ENCODE results near the gene DUOX1. TPM values are rescaled to one million over a fixed set of nuclear protein-coding genes. Genes with fewer than 3 reads are reported as not detected.

The DUOX1 gene
- polyA plus RNA-seq, 1 donor (not counting 4 experiments of a cell fraction or from before 2014, with no cell fraction given): 16.3 TPM

- no peak for TF ChIP-seq EZH2 (IDR thresholded peaks at IDR 0.05; ENCODE audit: low read length)
- TF ChIP-seq, protein P1, sequence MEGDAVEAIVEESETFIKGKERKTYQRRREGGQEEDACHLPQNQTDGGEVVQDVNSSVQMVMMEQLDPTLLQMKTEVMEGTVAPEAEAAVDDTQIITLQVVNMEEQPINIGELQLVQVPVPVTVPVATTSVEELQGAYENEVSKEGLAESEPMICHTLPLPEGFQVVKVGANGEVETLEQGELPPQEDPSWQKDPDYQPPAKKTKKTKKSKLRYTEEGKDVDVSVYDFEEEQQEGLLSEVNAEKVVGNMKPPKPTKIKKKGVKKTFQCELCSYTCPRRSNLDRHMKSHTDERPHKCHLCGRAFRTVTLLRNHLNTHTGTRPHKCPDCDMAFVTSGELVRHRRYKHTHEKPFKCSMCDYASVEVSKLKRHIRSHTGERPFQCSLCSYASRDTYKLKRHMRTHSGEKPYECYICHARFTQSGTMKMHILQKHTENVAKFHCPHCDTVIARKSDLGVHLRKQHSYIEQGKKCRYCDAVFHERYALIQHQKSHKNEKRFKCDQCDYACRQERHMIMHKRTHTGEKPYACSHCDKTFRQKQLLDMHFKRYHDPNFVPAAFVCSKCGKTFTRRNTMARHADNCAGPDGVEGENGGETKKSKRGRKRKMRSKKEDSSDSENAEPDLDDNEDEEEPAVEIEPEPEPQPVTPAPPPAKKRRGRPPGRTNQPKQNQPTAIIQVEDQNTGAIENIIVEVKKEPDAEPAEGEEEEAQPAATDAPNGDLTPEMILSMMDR (optimal IDR thresholded peaks at IDR 0.05 in 1 of 3, IDR thresholded peaks at IDR 0.05 in 1 of 3, conservative IDR thresholded peaks at IDR 0.05 in 1 of 3; ENCODE audit: extremely low read depth in 1 of 3, insufficient read depth in 2 of 3, low read length in 3 of 3): no peak
- peak overlapping the region; percentile 47 for H3K27ac ChIP-seq (ENCODE audit: control insufficient read depth, insufficient read depth, low read length)
- H3K79me2 ChIP-seq (ENCODE audit: control insufficient read depth, insufficient read depth, low read length): no peaks in the 10 kb centered on the region
- H2AFZ ChIP-seq (ENCODE audit: control insufficient read depth, low read length): no peak overlapping the region
- H3K9ac ChIP-seq (ENCODE audit: control insufficient read depth, extremely low read depth, insufficient read depth, low read length): no peak overlapping the region
- H3K27me3 ChIP-seq (ENCODE audit: control insufficient read depth, extremely low read depth, insufficient read depth, low read length): no peaks in the 10 kb centered on the region
- no peaks in the 10 kb centered on the region for H3K9me3 ChIP-seq (ENCODE audit: control insufficient read depth, low read depth, low read length)
- peaks cover 3% of the 10 kb centered on the region for H3K9me1 ChIP-seq (ENCODE audit: control insufficient read depth, extremely low read depth, insufficient read depth, low read length)
- FAIRE-seq (peak; percentile 84), DNase-seq (ENCODE audit: low read depth, low spot score) (no peak)
- H3K4me1 ChIP-seq (ENCODE audit: control insufficient read depth, extremely low read depth, insufficient read depth, low read length): peaks cover 24% of the 10 kb centered on the region
- peaks cover 25 to 30% of the 10 kb centered on the region in 2 experiments for H3K36me3 ChIP-seq (ENCODE audit: control insufficient read depth in 2 of 2, extremely low read depth in 1 of 2, insufficient read depth in 2 of 2, low read length in 2 of 2)
- dilution Hi-C loops (cut with MboI; ENCODE audit: extremely low pct_ligation_motif_present, low sequenced_read_pairs): no loop called here
- H3K4me3 ChIP-seq (ENCODE audit: control insufficient read depth in 2 of 3, extremely low read depth in 1 of 3, insufficient read depth in 2 of 3, low read depth in 1 of 3, low read length in 3 of 3): no peak overlapping the region
- H4K20me1 ChIP-seq (ENCODE audit: control insufficient read depth, extremely low read depth, insufficient read depth, low read length): no peaks in the 10 kb centered on the region
- H3K4me2 ChIP-seq (ENCODE audit: control insufficient read depth, extremely low read depth, insufficient read depth, low read depth, low read length): peak overlapping the region; percentile 62
These were observed 18.6 kb downstream of the DUOX1 start for GRCh38 chr15:45148076-45149059.

DNA sequence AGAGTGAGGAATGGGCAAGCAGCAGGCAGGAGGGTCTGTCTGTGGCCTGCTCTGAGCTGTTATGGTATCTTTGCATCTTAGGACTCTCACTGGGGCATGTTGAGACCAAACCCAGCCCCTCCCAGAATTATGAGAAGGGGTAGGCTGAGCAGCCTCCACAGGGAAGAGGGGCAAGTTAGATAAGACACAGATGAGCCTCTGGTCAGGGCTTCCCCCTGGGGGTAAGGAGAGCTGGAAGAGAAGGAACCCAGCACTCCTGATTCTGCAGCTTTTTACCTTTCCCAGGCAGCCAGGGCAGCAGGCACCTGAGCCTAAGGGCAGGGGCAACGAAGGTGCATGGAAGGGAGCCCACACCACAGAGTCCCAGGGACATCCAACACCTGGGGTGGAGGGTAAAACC, 19.3 kb downstream of the DUOX1 start:
- H3K79me2 ChIP-seq (ENCODE audit: control insufficient read depth, insufficient read depth, low read length): no peaks in the 10 kb centered on the region
- H3K4me3 ChIP-seq (ENCODE audit: control insufficient read depth in 2 of 3, extremely low read depth in 1 of 3, insufficient read depth in 2 of 3, low read depth in 1 of 3, low read length in 3 of 3): no peak overlapping the region
- no peaks in the 10 kb centered on the region for H3K9me3 ChIP-seq (ENCODE audit: control insufficient read depth, low read depth, low read length)
- H3K9ac ChIP-seq (ENCODE audit: control insufficient read depth, extremely low read depth, insufficient read depth, low read length): no peak overlapping the region
- peaks cover 25 to 29% of the 10 kb centered on the region in 2 experiments for H3K36me3 ChIP-seq (ENCODE audit: control insufficient read depth in 2 of 2, extremely low read depth in 1 of 2, insufficient read depth in 2 of 2, low read length in 2 of 2)
- no peaks in the 10 kb centered on the region for H3K27me3 ChIP-seq (ENCODE audit: control insufficient read depth, extremely low read depth, insufficient read depth, low read length)
- TF ChIP-seq, protein P1 (optimal IDR thresholded peaks at IDR 0.05 in 1 of 3, IDR thresholded peaks at IDR 0.05 in 1 of 3, conservative IDR thresholded peaks at IDR 0.05 in 1 of 3; ENCODE audit: extremely low read depth in 1 of 3, insufficient read depth in 2 of 3, low read length in 3 of 3): no peak
- no peak for TF ChIP-seq EZH2 (IDR thresholded peaks at IDR 0.05; ENCODE audit: low read length)
- peaks cover 3% of the 10 kb centered on the region for H3K9me1 ChIP-seq (ENCODE audit: control insufficient read depth, extremely low read depth, insufficient read depth, low read length)
- DNase-seq (ENCODE audit: low read depth, low spot score) (no peak), FAIRE-seq (no peak)
- dilution Hi-C loops (cut with MboI; ENCODE audit: extremely low pct_ligation_motif_present, low sequenced_read_pairs): no loop called here
- no peaks in the 10 kb centered on the region for H4K20me1 ChIP-seq (ENCODE audit: control insufficient read depth, extremely low read depth, insufficient read depth, low read length)
- H3K4me2 ChIP-seq (ENCODE audit: control insufficient read depth, extremely low read depth, insufficient read depth, low read depth, low read length): peak overlapping the region; percentile 62
- peak overlapping the region; percentile 14 for H3K27ac ChIP-seq (ENCODE audit: control insufficient read depth, insufficient read depth, low read length)
- H2AFZ ChIP-seq (ENCODE audit: control insufficient read depth, low read length): no peak overlapping the region
- peaks cover 24% of the 10 kb centered on the region for H3K4me1 ChIP-seq (ENCODE audit: control insufficient read depth, extremely low read depth, insufficient read depth, low read length)

All from keratinocyte (primary cell).